K562 treated with DMSO at 1 percent for 48 hours (cell line): ENCODE results near the gene SHC2. TPM values are rescaled to one million over a fixed set of nuclear protein-coding genes. Genes with fewer than 3 reads are reported as not detected.

Source experiments
- total RNA-seq: library from RNA; unstranded; fragments of 300-600 nt; gene quantifications from 2 replicates; pipeline ENCODE4 v1.2.3, GENCODE V29; 2022; ENCODE audit warnings: low replicate concordance; ENCODE audit errors: extremely low read depth

The SHC2 gene, protein sequence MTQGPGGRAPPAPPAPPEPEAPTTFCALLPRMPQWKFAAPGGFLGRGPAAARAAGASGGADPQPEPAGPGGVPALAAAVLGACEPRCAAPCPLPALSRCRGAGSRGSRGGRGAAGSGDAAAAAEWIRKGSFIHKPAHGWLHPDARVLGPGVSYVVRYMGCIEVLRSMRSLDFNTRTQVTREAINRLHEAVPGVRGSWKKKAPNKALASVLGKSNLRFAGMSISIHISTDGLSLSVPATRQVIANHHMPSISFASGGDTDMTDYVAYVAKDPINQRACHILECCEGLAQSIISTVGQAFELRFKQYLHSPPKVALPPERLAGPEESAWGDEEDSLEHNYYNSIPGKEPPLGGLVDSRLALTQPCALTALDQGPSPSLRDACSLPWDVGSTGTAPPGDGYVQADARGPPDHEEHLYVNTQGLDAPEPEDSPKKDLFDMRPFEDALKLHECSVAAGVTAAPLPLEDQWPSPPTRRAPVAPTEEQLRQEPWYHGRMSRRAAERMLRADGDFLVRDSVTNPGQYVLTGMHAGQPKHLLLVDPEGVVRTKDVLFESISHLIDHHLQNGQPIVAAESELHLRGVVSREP
- total RNA-seq = not detected in 2 replicates

GRCh38 chr19:460877-461720, at the start of gene SHC2:
Gene SHC2 (minus strand): TSS chr19:461033. CDS start chr19:460996, 37 bp downstream.

GRCh38 chr19:507286-508203, 46.7 kb upstream of the SHC2 start, which contains the start of gene TPGS1:
Gene TPGS1 (plus strand): TSS chr19:507497. CDS start chr19:507507, 10 bp downstream.

GRCh38 chr19:496112-496665, 35.4 kb upstream of the SHC2 start, which contains the start of gene MADCAM1:
Gene MADCAM1 (plus strand): TSS chr19:496486. CDS start chr19:496500, 14 bp downstream.

DNA sequence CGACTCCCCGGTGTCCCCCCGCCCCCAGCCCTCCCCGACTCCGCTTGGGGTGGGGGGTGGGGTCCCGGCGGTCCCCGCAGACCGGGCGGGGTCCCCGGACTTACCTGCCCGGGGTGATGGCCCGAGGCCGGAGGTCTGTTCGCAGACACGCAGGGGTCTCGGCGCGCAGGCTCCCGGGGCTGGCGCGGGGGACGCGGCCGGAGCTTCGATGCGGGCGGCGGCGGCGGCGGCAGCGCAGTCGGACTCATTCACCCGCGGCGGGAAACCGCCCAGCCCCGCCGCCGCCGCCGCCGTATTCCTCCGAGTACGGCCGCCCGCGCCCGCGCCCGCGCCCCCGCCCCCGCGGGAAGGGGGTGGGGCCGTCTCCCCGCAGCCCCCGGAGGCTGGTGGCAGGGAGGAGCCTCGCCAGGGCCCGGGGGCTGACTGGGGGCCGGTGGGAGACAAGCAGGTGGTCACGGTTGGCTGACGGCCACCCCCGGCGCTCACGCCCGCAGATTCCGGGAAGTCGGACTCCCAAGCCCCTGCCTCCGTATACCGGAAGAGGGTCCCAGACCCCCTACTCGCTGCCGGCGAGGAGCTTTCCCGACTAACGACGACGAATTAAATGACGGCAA, 51.8 kb downstream of the SHC2 start, which contains the start of gene C2CD4C:
Gene C2CD4C (minus strand): TSS at position 246 of the 614 bp plus-strand sequence. CDS start 786 bp downstream, outside the sequence.

Other genes with a start within 250 kb of the SHC2 start
- not detected in 2 replicates for gene PLPP2, start 169.6 kb downstream of the SHC2 start, total RNA-seq
- gene MIER2, start 116.2 kb downstream of the SHC2 start, total RNA-seq = not detected in 2 replicates
- gene C2CD4C, start 51.9 kb downstream of the SHC2 start, total RNA-seq = not detected in 2 replicates
- not detected in 2 replicates for gene MADCAM1, start 35.5 kb upstream of the SHC2 start, total RNA-seq
- gene TPGS1, start 46.5 kb upstream of the SHC2 start, total RNA-seq = not detected in 2 replicates
- not detected in 2 replicates for gene CDC34, start 70.7 kb upstream of the SHC2 start, total RNA-seq
- gene GZMM, start 83.0 kb upstream of the SHC2 start, total RNA-seq = not detected in 2 replicates
- 1,430 and 1,506 TPM in 2 replicates for gene BSG, start 111.6 kb upstream of the SHC2 start, total RNA-seq
- not detected in 2 replicates for gene HCN2, start 128.8 kb upstream of the SHC2 start, total RNA-seq
- gene POLRMT, start 172.5 kb upstream of the SHC2 start, total RNA-seq = 676 TPM in 1 of 2 replicates, not detected in the other
- gene FGF22, start 178.8 kb upstream of the SHC2 start, total RNA-seq = not detected in 2 replicates
- 251 TPM in 1 of 2 replicates, not detected in the other for gene RNF126, start 202.2 kb upstream of the SHC2 start, total RNA-seq
- gene FSTL3, start 215.4 kb upstream of the SHC2 start, total RNA-seq = not detected in 2 replicates
- gene PRSS57, start 234.4 kb upstream of the SHC2 start, total RNA-seq = not detected in 2 replicates
- not detected in 2 replicates for gene PALM, start 247.9 kb upstream of the SHC2 start, total RNA-seq